ENCODE data around the gene ANKRD33B.
"Not testable (repeated sequence)": the region's sequence is repeated elsewhere in the genome, so short reads cannot be mapped to it uniquely, and the experiment has no call there.

Gene ANKRD33B

DNA sequence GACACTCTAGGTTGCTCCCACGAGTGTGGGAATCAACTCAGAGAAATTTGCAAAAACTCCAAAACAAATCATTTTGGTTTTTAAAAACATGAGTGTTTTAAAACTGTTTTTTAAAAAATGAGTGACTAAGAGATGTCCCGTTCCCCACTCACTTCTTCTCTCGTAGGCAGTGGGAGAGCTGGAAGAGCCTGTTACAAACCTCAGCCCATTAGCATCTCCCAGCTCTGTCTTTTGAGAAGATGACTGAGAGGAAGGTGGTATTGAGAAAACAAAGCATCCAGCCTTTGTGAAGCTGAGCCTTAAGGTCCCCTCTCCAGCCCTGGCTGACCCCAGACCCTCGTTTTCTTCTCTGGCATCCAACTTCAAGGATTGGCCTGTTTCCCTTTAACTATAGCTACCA, 4.7 kb upstream of the ANKRD33B start:
- no peak for DNase-seq (ENCODE audit: low spot score)

GRCh38 chr5:10559871-10560270, 4.0 kb upstream of the ANKRD33B start:
- DNase-seq (ENCODE audit: low spot score): no peak

DNA sequence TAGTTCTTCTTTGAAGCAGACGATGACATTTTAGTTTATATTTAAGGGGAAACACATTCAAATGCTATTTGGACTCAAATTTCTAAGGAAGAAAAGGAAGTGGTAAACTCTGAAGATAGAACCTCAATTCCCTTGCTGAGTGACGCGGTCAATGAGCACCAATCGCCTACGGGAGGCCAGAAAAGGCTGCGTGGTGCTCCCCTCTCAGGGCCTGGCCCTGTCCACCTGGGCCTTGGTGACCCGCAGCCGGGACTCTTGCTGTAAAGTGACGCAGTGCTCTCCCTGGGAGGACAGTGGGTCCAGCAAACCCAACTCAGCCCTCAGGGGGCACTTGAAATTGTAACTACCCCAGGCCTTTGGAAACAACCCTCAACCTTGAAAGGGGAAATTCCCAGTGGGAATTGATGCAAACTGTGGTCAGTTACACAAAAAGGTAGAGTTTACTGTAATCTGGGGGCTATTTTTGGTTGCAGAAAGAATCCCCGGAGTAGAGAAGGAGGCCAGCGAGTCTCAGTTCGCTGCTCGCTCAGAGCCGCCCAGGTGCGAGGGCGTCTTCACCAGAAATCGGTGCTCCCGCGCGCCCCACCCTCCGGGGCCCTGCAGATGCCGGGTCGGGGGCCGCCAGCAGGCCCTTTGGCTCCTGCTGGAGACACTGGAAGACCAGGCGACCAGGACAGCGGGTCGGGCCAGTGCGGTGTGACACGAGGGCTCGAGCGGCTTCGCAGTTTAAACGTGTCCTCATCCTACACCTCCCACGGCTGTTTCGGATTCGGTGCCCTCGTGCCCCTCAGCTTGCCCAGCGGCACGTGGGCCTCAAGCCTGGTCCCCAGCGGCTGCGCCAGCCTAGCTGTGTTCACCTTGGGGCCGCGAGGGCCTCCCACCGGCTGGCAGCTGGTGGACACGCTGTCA, 1.4 kb upstream of the ANKRD33B start:
- no peak for DNase-seq (ENCODE audit: low spot score)

GRCh38 chr5:10563110-10563944, 543 bp upstream of the ANKRD33B start:
- DNase-seq (ENCODE audit: low spot score): no peak

DNA sequence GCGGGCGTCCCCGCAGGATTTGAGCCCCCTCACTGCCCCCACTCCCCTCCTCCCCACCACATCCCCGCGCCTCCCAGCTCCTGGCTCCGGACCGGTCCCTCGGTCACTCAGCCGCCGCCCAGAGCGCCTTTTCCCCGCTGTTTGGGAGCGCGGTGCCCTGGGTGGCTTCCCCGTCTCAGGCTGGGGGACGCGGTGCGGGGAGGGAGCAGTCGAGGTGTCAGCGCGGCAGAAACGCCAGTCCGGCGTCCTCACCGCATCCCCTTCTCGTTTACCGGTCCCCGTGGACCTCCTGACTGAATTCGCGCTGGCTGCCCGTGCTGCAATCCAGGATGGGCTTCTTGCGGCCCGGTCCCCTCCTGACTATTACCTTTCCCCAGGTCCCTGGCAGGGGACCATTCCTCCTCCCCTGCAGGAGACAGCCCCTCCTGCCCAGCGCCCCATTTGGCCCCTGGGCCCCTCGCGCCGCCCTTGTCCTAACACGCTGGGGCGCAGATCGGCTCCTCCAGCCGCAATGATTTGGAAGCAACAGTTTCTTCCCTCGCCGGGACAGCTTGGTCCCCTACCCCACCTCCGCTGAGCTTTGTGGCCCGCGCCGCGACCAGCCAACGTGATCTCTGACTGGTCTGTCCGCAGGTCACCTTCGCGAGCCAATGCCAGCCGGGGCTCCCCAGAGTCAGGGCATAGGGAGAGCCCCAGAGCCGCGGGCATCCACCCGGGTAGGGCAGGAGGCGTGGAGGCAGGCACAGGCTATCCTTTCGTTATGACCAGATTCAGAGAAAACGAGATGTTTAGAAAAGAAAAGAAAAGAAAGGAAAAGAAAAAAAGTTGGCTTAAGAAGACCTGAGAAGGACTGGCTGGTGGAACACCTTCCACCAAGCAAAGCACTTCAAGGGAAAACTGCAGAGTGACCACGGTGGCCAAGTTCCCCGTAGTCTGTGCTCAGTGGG, 1.2 kb downstream of the ANKRD33B start:
- no peak for DNase-seq (ENCODE audit: low spot score)

DNA sequence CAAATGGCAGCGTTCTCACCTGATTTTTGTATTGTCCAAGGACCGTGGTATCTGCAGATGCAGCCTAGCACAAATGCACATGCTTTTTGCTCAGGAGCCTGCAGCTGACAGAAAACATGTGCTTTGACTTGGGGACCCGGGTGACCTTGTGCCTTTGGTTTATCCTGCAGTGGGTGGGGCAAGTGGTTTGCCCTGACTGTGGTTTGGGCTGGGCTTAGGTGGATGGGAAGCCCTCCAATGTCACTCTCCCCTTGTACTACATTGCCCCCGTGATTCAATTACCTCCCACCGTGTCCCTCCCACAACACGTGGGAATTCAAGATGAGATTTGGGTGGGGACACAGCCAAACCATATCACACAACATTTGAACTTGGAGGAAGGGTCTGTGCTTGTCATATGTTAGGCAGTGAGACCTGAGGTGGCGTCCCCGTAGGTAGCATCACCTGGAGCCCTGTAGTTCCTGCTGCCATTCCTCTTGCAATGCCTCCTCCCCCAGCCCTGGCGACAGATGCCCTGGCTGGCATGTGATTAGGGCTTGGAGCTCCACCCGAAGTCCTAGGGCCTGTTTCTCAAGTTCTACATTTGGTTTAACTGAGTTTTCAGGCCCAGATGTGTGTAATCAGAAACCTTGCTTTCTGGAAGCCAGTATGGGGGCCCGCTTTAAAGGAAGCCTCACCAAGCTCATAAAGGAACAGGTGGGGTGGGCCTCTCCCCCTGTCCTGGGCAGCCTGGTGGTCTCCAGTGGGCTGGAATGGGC, 2.1 kb downstream of the ANKRD33B start:
- no peak for DNase-seq (ENCODE audit: low spot score)

DNA sequence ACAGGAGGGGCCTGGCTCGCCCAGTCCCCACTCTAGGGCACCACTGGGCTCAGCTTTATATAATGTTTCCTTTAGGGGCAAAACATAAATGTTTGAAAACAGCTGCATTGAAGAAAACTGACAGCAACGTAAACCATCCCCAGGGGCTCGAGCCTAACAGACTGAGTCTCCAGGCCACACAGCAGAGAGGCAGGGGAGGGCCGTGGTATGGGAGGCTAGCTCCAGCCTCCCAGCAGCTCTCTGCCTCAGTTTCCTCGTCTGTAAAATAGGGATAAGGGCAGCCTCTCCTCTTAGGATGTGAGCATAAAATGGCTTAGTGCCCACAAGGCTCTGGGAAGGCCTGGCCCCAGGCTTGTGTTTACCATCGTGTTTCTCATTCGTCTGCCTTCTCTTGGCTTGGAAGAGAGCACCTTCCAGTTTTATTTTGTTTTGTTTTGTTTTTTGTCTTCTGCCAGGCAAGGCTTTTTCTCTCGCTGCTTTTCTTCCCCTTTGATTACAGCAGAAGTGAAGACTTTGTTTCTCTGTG, 2.7 kb downstream of the ANKRD33B start:
- DNase-seq (ENCODE audit: low spot score): no peak

- no peak for DNase-seq (ENCODE audit: low spot score)
These were observed 3.3 kb downstream of the ANKRD33B start for GRCh38 chr5:10567121-10567591.

DNA sequence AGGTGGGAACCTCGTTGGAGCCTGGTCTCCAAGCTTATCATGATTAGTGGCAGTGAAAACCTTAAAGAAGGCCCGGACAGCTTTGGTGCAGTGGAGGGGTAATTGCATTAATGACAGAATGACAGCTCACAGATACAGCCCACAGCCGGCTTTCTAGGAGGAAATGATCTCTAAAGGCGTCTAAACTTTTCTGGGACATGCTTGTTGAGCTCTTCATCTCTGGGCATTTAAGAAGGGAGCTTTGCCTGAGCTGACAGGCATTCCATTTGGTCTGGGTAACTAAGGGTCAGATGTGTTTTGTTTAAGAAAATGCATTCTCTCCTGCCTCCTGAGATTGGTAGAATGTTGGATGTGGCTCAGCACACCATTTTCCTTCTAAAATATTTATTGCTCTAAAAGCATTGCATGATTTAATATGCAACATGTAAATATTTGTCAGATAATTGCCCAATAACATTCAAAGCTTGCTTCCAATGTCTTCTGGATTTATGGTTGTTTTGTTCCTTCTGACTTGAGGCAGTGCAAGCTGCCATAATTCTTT, 4.0 kb downstream of the ANKRD33B start:
- DNase-seq (ENCODE audit: low spot score): no peak

DNA sequence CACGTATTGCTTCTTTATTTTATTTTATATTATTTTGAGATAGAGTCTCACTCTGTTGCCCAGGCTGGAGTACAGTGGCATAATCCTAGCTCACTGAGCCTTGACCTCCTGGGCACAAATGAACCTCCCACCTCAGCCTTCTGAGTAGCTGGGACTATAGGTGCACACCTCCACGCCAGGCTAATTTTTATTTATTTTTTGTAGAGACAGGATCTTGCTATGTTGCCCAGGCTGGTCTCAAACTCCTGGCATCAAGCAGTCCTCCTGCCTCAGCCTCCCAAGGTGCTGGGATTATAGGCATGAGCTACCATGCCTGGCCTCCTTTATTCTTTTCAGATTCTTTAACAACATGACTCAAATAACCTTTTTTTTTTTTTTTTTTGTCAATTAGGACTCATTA, 6.7 kb downstream of the ANKRD33B start:
- DNase-seq (ENCODE audit: low spot score): not testable (repeated sequence)

DNA sequence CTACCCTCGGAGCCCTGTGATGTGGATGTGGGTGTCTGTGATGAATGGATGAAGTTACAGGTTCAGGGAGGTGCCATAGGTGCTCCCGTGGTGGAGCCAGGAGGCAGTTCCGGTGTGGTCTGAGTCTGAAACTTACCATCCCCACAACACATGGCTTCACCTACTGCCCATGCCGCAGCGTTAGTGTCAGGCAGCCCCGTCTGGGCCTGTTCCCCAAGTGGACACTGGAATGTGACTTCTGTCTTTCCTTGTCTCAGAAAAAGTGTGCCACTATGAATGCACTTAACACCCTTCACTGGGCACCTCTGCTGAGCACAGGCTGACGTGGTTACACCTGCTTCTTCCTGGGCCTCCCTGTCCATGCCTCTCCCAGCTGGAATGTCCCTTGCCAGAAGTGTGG, 8.6 kb downstream of the ANKRD33B start:
- no peak for DNase-seq (ENCODE audit: low spot score)

DNA sequence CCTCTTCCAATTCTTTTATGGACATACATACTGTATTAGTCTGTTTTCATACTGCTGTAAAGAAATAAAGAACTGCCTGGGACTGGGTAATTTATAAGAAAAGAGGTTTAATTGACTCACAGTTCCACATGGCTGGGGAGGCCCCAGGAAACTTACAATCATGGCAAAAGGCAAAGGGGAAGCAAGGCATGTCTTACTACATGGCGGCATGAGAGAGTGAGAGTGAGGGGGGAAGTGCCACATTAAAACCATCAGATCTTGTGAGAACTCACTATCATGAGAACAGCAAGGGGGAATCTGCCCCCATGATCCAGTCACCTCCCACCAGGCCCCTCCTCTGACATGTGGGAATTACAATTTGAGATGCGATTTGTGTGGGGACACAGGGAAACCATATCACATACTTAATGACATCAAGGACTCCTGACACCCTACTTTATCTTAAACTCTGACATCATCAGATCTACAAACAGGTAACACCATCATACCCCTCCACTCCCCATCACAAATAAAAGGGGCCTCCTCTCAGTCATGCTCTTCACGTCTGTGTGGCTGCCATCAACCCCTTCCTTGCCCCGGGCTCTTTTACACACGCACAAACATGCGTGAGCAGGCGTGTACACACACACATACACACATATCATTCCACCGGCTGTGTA, 9.7 kb downstream of the ANKRD33B start:
- DNase-seq (ENCODE audit: low spot score): no peak

GRCh38 chr5:10574879-10575278, 11.0 kb downstream of the ANKRD33B start:
- not testable (repeated sequence) for DNase-seq (ENCODE audit: low spot score)

GRCh38 chr5:10576121-10576789, 12.4 kb downstream of the ANKRD33B start:
- no peak for DNase-seq (ENCODE audit: low spot score)

DNA sequence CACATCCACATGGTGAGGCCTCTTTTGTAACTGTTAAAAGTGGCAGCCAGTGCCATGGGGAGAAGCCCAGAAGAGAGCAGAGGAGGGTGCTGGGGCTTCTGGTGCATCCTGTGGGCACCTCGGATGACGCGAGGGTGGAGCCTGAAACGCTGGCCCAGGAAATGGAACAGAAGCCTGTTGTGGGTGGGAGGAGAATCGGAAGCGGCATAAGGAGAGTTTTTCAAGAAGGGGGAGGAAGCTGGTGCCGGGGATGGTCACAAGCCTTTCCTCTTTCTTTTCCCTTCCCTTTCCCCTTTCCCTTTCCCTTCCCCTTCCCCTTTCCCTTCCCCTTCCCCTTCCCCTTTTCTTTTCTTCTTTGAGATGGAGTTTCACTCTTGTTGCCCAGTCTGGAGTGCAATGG, 12.9 kb downstream of the ANKRD33B start:
- no peak for DNase-seq (ENCODE audit: low spot score)

- no peak for DNase-seq (ENCODE audit: low spot score)
These were observed 13.8 kb downstream of the ANKRD33B start for GRCh38 chr5:10577371-10578292.

DNA sequence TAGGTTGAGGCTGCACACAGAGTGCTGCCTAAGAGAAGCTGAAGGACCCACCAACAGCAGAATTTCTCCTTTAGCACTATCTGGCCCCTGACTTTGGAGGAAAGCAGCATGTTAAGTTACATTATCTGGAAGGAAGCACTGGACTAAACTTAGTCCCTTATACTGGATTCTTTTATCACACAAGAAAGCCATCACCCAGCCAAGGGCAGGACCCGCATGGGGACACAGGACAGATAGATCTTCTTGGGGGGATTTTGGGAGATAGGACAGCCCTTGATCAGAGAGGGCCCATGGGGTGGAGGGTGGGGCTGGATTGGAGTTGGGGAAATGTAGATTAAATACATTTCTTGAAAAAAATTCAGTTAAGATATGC, 14.4 kb downstream of the ANKRD33B start:
- DNase-seq (ENCODE audit: low spot score): no peak

DNA sequence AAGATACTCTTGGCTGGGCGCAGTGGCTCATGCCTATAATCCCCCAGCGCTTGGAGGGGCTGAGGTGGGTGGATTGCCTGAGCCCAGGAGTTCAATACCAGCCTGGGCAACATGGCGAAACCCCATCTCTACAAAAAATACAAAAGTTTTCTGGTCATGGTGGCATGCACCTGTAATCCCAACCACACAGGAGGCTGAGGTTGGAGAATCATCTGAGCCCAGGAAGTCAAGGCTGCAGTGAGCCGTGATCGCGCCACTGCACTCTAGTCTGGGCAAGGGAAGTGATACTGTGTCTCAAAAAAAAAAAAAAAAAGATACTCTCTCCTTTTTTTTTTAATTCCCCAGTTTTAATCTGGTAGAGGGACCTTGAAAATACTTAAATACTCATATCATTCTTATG, 15.0 kb downstream of the ANKRD33B start:
- no peak for DNase-seq (ENCODE audit: low spot score)
